Cardiac muscle cell (in vitro differentiated cells and primary cell): ENCODE data around the gene QRICH1. TPM values are rescaled to one million over a fixed set of nuclear protein-coding genes. Genes with fewer than 3 reads are reported as not detected.

Experiments
- DNase-seq, 2 donors: peaks; one replicate each; pipeline versions ENCODE4 v3.0.0 to v3.0.0-alpha.2; 2010 to 2017; ENCODE audit warnings: low read depth in 1 of 2, low spot score in 1 of 2
- H3K27ac ChIP-seq: fragments of 200-600 bp; sonication (generic); 2 replicates; pipeline ENCODE4 v1.5.1; 2016
- H3K27me3 ChIP-seq: fragments of 200-600 bp; sonication (generic); 2 replicates; pipeline ENCODE4 v1.6.0; 2016; ENCODE audit warnings: control low read depth
- H3K36me3 ChIP-seq: fragments of 200-600 bp; sonication (generic); 2 replicates; pipeline ENCODE4 v1.5.1; 2016; ENCODE audit warnings: control low read depth
- H3K4me1 ChIP-seq: fragments of 200-600 bp; sonication (generic); 2 replicates; pipeline ENCODE4 v1.8.1; 2017; ENCODE audit warnings: low read depth, mild to moderate bottlenecking, mixed run types
- H3K4me3 ChIP-seq: fragments of 200-600 bp; sonication (generic); 2 replicates; pipeline ENCODE4 v1.5.1; 2016; ENCODE audit warnings: mild to moderate bottlenecking
- H3K9me3 ChIP-seq: fragments of 200-600 bp; sonication (generic); 2 replicates; pipeline ENCODE4 v1.5.1; 2017; ENCODE audit warnings: low read depth, mild to moderate bottlenecking, control low read depth
- CTCF ChIP-seq: IDR thresholded peaks from 2 replicates; pipeline ENCODE4 v1.5.1; 2012; ENCODE audit warnings: low read depth, mild to moderate bottlenecking, low read length
- polyA plus RNA-seq: library from polyadenylated mRNA; unstranded; fragments of >200 nt; fragmentation: Nextera tagmentation; extraction: Ambion mirVana; gene quantifications from 2 replicates; pipeline ENCODE4 v1.2.1, GENCODE V29; 2016
- total RNA-seq: library from RNA; depleted of rRNA; stranded (reverse); fragments of >200 nt; gene quantifications from 2 replicates; pipeline ENCODE4 v1.2.3, GENCODE V29; 2016

QRICH1 gene
- total and polyA plus RNA-seq, 2 experiments from 2014 or later = 44.3 to 116 TPM

GRCh38 chr3:48983096-48983495 is 110.8 kb downstream of the QRICH1 start:
- Histone ChIP-seq H3K27me3 (no peaks in the 10 kb centered on the region), H3K4me1 (no peaks in the 10 kb centered on the region), H3K4me3 (no peak overlapping the region), H3K36me3 (peaks cover 36% of the 10 kb centered on the region), H3K9me3 (no peaks in the 10 kb centered on the region), H3K27ac (peak overlapping the region; percentile 57)
- no peak for DNase-seq
- TF ChIP-seq CTCF = no peak

GRCh38 chr3:48982686-48983085 is 111.2 kb downstream of the QRICH1 start:
- TF ChIP-seq CTCF = no peak
- Histone ChIP-seq H3K36me3 (peaks cover 36% of the 10 kb centered on the region), H3K4me1 (no peaks in the 10 kb centered on the region), H3K4me3 (no peak overlapping the region), H3K27ac (peak overlapping the region; percentile 57), H3K9me3 (no peaks in the 10 kb centered on the region), H3K27me3 (no peaks in the 10 kb centered on the region)
- DNase-seq = no peak

- no peak for TF ChIP-seq CTCF
- no peak overlapping the region for H3K4me3 ChIP-seq
These were observed 111.9 kb downstream of the QRICH1 start for GRCh38 chr3:48982016-48982415.

GRCh38 chr3:48980295-48980694 is 113.6 kb downstream of the QRICH1 start:
- Histone ChIP-seq H3K27ac (no peak overlapping the region), H3K27me3 (no peaks in the 10 kb centered on the region), H3K9me3 (no peaks in the 10 kb centered on the region), H3K4me3 (no peak overlapping the region), H3K36me3 (peaks cover 47% of the 10 kb centered on the region), H3K4me1 (no peaks in the 10 kb centered on the region)
- DNase-seq = no peak
- no peak for TF ChIP-seq CTCF

More at GRCh38 chr3:48982016-48982415, 111.9 kb downstream of the QRICH1 start:
- no peaks in the 10 kb centered on the region for H3K4me1 ChIP-seq
- no peaks in the 10 kb centered on the region for H3K9me3 ChIP-seq
- no peaks in the 10 kb centered on the region for H3K27me3 ChIP-seq
- peaks cover 40% of the 10 kb centered on the region for H3K36me3 ChIP-seq
- H3K27ac ChIP-seq = no peak overlapping the region
- no peak for DNase-seq

Other genes with a start within 250 kb of the QRICH1 start
- 99.0 and 172 TPM in 2 replicates for gene PRKAR2A, start 246.2 kb downstream of the QRICH1 start, total RNA-seq
- gene PRKAR2A, start 246.2 kb downstream of the QRICH1 start, polyA plus RNA-seq = 15.7 and 21.9 TPM in 2 replicates
- gene SLC25A20, start 195.2 kb downstream of the QRICH1 start, total RNA-seq = 20.9 and 25.1 TPM in 2 replicates
- 24.0 and 28.2 TPM in 2 replicates for gene SLC25A20, start 195.2 kb downstream of the QRICH1 start, polyA plus RNA-seq
- gene ARIH2, start 175.2 kb downstream of the QRICH1 start, total RNA-seq = 89.3 and 116 TPM in 2 replicates
- gene ARIH2, start 175.2 kb downstream of the QRICH1 start, polyA plus RNA-seq = 78.1 and 78.6 TPM in 2 replicates
- 63.3 and 76.5 TPM in 2 replicates for gene P4HTM, start 103.8 kb downstream of the QRICH1 start, total RNA-seq
- 60.4 and 84.7 TPM in 2 replicates for gene P4HTM, start 103.8 kb downstream of the QRICH1 start, polyA plus RNA-seq
- 176 and 223 TPM in 2 replicates for gene WDR6, start 86.7 kb downstream of the QRICH1 start, total RNA-seq
- gene WDR6, start 86.7 kb downstream of the QRICH1 start, polyA plus RNA-seq = 276 and 277 TPM in 2 replicates
- 78.0 and 81.0 TPM in 2 replicates for gene DALRD3, start 75.5 kb downstream of the QRICH1 start, total RNA-seq
- gene DALRD3, start 75.5 kb downstream of the QRICH1 start, polyA plus RNA-seq = 54.6 and 96.2 TPM in 2 replicates
- gene NDUFAF3, start 72.0 kb downstream of the QRICH1 start, total RNA-seq = 217 and 361 TPM in 2 replicates
- gene NDUFAF3, start 72.0 kb downstream of the QRICH1 start, polyA plus RNA-seq = 280 and 310 TPM in 2 replicates
- gene IMPDH2, start 64.7 kb downstream of the QRICH1 start, total RNA-seq = 155 and 186 TPM in 2 replicates
- 118 and 179 TPM in 2 replicates for gene IMPDH2, start 64.7 kb downstream of the QRICH1 start, polyA plus RNA-seq
- 277 and 345 TPM in 2 replicates for gene QARS1, start 10.7 kb upstream of the QRICH1 start, total RNA-seq
- 173 and 188 TPM in 2 replicates for gene QARS1, start 10.7 kb upstream of the QRICH1 start, polyA plus RNA-seq
- 103 and 122 TPM in 2 replicates for gene USP19, start 26.8 kb upstream of the QRICH1 start, total RNA-seq
- gene USP19, start 26.8 kb upstream of the QRICH1 start, polyA plus RNA-seq = 50.5 and 61.8 TPM in 2 replicates
- gene LAMB2, start 39.0 kb upstream of the QRICH1 start, total RNA-seq = 875 and 1,233 TPM in 2 replicates
- 615 and 708 TPM in 2 replicates for gene LAMB2, start 39.0 kb upstream of the QRICH1 start, polyA plus RNA-seq
- gene CCDC71, start 72.3 kb upstream of the QRICH1 start, total RNA-seq = 44.4 and 59.2 TPM in 2 replicates
- gene CCDC71, start 72.3 kb upstream of the QRICH1 start, polyA plus RNA-seq = 0.39 and 0.56 TPM in 2 replicates
- 158 and 173 TPM in 2 replicates for gene KLHDC8B, start 77.5 kb upstream of the QRICH1 start, total RNA-seq
- 162 and 188 TPM in 2 replicates for gene KLHDC8B, start 77.5 kb upstream of the QRICH1 start, polyA plus RNA-seq
- 2.9 and 4.1 TPM in 2 replicates for gene C3orf62, start 183.2 kb upstream of the QRICH1 start, total RNA-seq
- 5.3 and 7.6 TPM in 2 replicates for gene C3orf62, start 183.2 kb upstream of the QRICH1 start, polyA plus RNA-seq
- 11.2 and 22.7 TPM in 2 replicates for gene USP4, start 246.0 kb upstream of the QRICH1 start, total RNA-seq
- gene USP4, start 246.0 kb upstream of the QRICH1 start, polyA plus RNA-seq = 30.1 and 55.1 TPM in 2 replicates